ENCODE data around the gene PPP1R16B.
"Not testable (repeated sequence)": the region's sequence is repeated elsewhere in the genome, so short reads cannot be mapped to it uniquely, and the experiment has no call there.

PPP1R16B gene

DNA sequence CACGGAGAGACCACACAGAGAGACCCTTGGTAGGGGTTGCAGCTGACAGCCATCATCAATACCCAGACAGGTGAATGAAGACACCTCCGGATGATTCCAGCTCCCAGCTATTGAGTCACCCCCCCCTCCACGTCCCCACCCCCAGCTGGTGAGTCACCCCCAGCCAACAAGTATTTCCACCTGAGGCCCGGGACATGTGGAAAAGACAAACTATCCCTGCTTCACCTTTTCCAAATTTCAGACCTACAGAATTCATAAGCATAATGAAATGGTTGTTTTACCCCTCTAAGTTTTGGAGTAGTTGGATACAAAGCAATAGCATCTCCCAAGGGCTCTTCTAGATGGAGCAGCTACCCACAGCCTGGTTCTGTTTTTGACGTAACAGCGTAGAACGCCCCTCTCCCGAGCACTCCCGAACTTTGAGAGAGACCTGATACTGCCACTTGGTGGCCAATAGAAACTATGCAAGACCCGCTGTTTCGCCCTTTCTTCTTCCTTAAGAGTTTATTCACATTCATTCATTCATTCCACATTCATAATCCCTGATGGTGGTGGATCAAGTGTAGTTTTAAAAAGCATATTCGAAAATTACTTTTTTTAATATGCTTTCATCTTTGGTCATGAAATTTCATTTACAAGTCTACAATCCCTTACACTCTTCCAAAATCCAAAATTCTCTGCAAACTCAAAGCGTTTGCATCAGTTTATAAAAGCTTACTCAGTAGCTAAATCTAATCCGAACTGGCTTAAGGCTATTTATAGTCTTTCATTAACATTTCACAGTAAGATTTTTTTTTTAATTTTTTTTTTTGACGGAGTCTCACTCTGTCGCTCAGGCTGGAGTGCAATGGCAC is 15.1 kb upstream of the PPP1R16B start:
- TF ChIP-seq, protein P1, sequence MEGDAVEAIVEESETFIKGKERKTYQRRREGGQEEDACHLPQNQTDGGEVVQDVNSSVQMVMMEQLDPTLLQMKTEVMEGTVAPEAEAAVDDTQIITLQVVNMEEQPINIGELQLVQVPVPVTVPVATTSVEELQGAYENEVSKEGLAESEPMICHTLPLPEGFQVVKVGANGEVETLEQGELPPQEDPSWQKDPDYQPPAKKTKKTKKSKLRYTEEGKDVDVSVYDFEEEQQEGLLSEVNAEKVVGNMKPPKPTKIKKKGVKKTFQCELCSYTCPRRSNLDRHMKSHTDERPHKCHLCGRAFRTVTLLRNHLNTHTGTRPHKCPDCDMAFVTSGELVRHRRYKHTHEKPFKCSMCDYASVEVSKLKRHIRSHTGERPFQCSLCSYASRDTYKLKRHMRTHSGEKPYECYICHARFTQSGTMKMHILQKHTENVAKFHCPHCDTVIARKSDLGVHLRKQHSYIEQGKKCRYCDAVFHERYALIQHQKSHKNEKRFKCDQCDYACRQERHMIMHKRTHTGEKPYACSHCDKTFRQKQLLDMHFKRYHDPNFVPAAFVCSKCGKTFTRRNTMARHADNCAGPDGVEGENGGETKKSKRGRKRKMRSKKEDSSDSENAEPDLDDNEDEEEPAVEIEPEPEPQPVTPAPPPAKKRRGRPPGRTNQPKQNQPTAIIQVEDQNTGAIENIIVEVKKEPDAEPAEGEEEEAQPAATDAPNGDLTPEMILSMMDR (IDR thresholded peaks at IDR 0.05; ENCODE audit: control extremely low read depth, extremely low read depth, low read depth, missing control alignments) = peak; percentile 58
- ChIA-PET CTCF (interaction anchor here (0.7 to 4.7 kb wide), 43 partner anchors 9 to 190 kb away, joined by 3 to 50 read pairs (median 4); partner anchors contain the start of gene PPP1R16B), POLR2A (no interaction called here)
- no peak for DNase-seq (ENCODE audit: extremely low spot score)

DNA sequence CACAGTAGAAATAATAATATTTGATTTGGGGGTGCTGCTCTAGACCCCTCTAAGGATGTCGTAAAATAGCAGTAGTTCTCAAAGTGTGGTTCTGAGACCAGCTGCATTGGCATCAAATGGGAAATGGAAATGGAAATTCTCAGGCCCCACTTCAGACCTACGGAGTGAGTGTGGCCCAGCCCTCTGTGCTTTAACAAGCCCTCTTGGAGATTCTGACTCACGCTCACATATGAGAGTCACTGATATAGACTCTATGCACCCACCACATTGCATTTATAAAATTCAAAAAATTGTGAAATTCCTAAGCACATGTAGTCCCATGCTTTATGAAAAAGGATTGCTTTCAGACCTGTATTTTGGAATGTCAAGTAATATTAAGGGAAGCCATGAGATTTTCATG is 14.2 kb upstream of the PPP1R16B start:
- no peak for DNase-seq (ENCODE audit: extremely low spot score)
- ChIA-PET POLR2A (no interaction called here), CTCF (interaction anchor here (0.7 to 4.7 kb wide), 20 partner anchors 8 to 171 kb away, joined by 3 to 50 read pairs (median 7); partner anchors contain the start of gene PPP1R16B)
- TF ChIP-seq, protein P1 (IDR thresholded peaks at IDR 0.05; ENCODE audit: control extremely low read depth, extremely low read depth, low read depth, missing control alignments) = no peak

DNA sequence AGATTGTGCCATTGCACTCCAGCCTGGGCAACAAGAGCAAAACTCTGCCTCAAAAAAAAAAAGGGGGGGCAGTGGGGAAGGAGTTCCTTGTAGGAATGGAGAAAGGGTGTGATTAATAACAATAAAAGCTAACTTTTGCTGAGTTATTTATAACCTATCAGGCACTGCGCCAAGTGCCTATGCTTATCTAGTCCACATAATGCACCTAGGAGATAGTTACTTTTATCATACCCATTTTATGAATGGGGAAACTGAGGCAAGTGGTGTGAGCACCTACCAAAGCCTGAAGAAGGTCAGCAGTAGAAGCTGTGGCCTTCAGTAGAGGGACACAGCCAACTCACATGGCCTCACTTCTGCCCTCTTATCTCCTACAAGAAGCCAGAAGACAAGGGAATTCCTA is 13.6 kb upstream of the PPP1R16B start:
- ChIA-PET CTCF (interaction anchor here (1.2 to 4.7 kb wide), 6 partner anchors 7 to 103 kb away, joined by 3 to 50 read pairs (median 8); partner anchors contain the start of gene PPP1R16B), POLR2A (no interaction called here)
- DNase-seq (ENCODE audit: extremely low spot score) = no peak
- TF ChIP-seq, protein P1 (IDR thresholded peaks at IDR 0.05; ENCODE audit: control extremely low read depth, extremely low read depth, low read depth, missing control alignments) = no peak

DNA sequence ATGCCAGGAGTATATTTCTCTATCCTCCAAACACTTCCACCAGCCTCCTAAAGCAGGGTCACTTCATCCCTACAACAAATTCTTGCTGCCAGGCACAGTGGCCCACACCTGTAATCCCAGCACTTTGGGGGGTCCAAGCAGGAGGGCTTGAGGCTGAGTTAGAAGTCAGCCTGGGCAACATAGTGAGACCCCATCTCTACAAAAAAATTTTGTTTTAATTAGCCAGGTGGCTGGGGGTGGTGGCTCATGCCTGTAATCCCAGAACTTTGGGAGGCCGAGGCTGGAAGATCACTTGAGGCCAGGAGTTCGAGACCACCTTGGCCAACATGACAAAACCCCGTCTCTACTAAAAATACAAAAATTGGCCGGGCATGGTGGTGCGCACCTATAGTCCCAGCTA is 11.4 kb upstream of the PPP1R16B start:
- CTCF ChIA-PET; DNase-seq (ENCODE audit: extremely low spot score): not testable (repeated sequence)
- POLR2A ChIA-PET = interaction anchor here (0.5 kb wide), 1 partner anchor 155 kb away, joined by 3 read pairs; no protein-coding TSS in a partner anchor

DNA sequence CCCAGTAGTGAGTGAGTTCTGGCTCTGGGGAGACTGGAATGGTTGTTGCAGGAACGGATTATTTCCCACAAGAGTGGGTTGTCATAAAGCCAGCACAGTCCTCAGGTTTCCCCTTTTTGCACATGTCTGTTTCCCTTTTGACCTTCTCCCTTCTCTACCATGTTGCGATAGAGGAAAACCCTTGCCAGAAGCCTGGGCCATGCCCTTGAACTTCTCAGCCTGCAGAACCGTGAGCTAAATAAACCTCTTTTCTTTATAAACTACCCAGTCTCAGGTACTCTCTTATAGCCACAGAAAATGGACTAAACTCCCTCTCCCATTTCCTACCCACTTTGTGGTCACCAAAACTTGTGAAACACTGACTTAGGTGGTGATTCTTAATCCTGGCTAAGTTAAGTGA is 7.2 kb upstream of the PPP1R16B start:
- no peak for DNase-seq (ENCODE audit: extremely low spot score)
- TF ChIP-seq, protein P1 (IDR thresholded peaks at IDR 0.05; ENCODE audit: control extremely low read depth, extremely low read depth, low read depth, missing control alignments) = no peak
- CTCF ChIA-PET = interaction anchor here (1.2 to 2.7 kb wide), 2 partner anchors 7 to 13 kb away, joined by 3 to 27 read pairs; no protein-coding TSS in a partner anchor
- POLR2A ChIA-PET = no interaction called here

DNA sequence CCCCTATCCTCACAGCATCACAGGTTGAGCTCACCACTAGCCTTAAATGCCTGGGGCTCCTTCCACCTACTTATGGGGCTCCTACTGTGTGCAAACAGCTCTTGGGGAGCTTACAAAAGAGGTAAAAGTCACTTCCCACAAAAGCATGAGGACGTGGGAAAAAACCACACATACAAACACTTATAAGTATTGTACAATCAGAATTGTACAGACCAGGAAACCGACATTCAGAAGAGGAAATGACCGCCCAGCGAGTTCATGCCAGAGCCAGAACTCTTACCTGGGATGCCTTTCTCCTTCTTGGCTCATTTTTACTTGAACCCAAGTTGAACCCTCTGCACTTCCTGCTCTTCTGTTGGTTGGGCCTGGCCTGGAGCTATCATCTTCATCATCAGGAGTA is 6.3 kb upstream of the PPP1R16B start:
- no peak for DNase-seq (ENCODE audit: extremely low spot score)
- CTCF ChIA-PET = interaction anchor here (1.2 to 2.7 kb wide), 3 partner anchors 8 to 94 kb away, joined by 3 to 27 read pairs (median 5); no protein-coding TSS in a partner anchor
- POLR2A ChIA-PET = no interaction called here
- TF ChIP-seq, protein P1 (IDR thresholded peaks at IDR 0.05; ENCODE audit: control extremely low read depth, extremely low read depth, low read depth, missing control alignments) = no peak

DNA sequence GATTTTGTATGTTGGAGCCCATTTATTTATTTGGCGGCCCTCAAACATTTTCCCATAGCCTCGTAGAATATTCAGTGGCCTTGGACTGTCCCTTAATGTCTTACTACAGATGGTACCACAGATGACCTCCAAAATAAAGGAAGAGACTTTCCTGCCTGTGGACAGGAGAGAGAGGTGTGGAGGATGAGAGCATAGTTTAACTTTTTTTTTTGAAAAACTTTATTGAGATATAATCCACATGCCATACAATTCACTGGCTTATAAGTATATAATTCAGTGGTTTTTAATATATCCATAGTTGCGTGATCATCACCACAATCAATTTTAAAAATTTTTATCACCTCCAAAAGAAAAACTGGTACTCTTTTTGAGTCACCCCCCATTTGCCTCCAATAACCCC is 4.6 kb upstream of the PPP1R16B start:
- DNase-seq (ENCODE audit: extremely low spot score) = no peak
- CTCF ChIA-PET = no interaction called here
- TF ChIP-seq, protein P1 (IDR thresholded peaks at IDR 0.05; ENCODE audit: control extremely low read depth, extremely low read depth, low read depth, missing control alignments) = no peak
- POLR2A ChIA-PET = no interaction called here

Measured in GM10248 (cell line).